Stimulated activated CD4-positive, alpha-beta T cell treated with anti-CD3 and anti-CD28 coated beads, Interleukin-4, amount 100 ng/mL, for 4 hours (primary cell): ENCODE results near the gene LRRC8E.
"Not testable (repeated sequence)": the region's sequence is repeated elsewhere in the genome, so short reads cannot be mapped to it uniquely, and the experiment has no call there.

Experiments
- DNase-seq, 2 experiments: peaks; one replicate each; pipeline ENCODE4 v3.0.0-alpha.2; 2020

Gene LRRC8E

DNA sequence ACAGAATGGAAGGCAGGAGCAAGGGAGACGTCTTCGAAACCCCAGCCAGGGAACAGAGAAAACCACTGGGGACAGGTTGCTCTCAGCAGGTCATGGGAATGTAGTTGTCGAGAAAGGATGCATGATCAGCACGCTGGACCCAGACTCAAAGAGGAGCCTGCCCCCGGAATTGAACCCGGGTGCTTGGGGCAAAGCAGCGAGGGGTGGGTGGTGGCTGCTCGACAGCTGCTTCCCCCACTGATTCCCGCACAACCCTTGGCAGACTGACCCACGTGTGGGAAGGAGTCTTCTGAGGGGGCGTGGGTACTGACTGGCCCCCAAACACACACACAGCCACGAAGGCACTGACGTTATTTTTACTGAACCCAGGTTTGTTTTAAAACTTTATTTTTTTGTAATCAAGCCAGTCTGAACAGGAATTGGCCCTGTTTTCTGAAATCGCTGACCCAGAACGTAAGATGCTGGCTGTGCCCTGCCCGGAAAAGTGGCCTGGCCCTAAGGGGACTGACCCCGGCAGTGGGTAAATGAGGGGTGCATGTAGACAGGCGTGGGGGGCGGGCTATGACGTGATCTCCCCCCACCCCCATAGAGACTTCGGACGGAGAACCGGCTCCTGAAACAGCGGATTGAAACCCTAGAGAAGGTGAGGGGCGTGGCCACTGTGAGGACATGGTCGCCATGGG lies 32.7 kb upstream of the LRRC8E start:
- DNase-seq: no peak

DNA sequence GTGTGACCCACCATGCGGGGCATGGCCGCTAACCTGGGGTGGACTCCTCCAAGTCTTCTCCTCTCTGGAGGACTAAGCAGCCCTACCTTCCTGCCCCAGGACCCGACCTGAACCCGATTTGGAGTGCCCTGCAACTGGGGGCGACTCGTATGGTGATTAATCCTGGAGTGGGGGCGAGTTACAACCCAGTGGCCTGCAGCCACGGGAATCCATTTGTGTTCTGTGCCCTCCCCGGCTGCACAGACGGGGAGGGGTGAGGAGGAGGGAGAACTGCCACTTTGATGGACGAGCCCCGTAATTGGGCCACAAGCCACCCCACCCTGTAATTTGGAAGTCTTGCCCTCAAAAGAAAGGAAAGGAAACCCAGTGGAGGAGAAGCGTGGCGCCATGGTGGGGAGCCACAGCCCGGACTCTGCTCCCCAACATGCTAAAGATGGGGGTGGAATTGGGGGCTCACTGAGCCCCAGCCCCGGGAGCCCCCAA lies 32.2 kb upstream of the LRRC8E start:
- DNase-seq: no peak

DNA sequence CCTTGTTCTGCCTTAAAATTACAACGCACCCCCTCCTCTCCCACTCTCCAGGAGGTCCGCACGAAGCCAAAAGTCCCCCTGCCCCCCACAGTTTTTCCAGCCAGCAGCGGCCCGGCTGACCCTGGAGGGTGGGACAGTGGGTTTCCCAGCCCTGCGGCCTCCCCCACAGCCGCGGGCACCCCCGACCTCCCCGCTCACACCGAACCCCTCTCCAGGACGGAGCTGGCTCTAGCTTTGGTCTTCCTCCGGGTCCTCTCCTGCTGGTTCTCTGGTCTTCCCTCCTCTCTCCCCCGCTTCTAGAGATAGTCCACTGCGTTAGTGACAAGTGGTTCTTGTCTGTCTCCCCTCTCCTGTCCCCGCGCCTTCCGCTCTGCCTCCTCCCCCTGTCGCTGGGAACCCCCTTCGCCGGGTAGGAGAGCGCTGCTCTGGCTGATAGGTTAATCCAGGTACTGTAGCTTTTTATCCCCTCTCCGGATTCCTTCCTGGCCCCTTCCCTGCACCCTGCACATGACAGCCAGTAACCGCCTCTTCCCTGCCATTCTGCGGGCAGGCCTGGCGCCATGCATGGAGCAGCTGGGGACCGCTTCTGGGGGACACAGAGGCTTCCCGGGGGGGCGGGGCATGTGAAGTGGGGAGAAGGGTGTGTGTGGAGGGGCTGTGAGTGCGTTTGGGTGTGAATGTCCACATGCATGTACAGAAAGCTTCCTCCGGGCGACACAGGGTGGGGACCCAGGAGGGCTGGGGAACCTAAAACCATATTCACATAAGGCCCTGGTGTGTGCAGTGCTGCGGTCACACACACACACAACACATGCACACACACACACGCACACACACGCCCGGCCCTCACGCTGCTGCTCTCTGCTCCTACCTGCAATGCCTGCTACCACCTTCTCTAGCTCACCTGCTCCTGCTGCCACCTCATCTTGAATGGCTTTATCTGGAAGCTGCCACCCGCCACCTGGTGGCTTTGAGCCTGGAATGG lies 31.3 kb upstream of the LRRC8E start:
- DNase-seq: no peak

DNA sequence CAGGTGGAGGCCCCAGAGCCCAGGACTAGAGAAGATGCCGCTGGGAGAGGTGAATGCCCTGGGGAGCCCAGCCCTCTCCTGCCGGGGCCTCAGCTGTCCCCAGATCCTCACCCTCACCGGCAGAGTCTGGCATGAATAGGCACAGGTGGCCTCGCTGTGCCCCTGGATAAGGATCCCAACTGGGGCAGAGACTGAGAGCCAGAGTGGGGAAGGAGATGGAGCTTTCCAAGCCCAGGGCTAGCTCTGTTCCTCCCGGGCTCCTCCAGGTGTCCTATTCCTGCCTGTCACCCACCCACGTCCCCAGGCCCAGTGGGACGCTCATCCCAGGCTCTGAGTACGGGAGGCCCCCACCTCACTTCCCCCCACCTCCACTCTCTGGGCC lies 30.6 kb upstream of the LRRC8E start:
- no peak for DNase-seq

DNA sequence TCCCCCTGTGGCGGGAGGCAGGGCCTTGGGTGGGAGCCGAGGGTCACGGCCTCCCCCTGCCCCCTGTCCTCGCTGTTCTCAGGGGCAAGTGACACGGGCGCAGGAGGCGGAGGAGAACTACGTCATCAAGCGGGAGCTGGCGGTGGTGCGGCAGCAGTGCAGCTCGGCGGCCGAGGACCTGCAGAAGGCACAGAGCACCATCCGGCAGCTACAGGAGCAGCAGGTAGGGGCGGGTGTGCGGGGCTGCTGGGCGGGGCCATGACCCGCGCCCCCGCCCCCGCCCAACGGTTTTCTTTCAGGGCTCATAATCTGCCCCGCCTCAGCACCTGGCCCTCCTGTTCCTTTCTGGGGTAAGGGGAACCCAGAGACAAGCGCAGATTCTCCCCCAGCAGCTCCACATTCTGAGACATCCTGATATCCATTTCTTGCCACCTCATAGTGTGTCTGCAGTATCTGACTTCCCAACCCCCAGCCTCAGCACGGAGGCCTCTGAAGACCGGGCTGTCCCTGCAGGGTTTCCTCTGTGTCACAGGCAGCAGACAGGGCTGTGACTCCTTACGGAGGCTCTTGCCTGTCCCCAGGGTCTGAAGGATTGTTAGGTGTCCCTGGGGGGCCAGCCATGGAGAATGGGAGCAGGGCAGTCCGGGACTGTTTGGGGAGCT lies 30.1 kb upstream of the LRRC8E start:
- DNase-seq: no peak

DNA sequence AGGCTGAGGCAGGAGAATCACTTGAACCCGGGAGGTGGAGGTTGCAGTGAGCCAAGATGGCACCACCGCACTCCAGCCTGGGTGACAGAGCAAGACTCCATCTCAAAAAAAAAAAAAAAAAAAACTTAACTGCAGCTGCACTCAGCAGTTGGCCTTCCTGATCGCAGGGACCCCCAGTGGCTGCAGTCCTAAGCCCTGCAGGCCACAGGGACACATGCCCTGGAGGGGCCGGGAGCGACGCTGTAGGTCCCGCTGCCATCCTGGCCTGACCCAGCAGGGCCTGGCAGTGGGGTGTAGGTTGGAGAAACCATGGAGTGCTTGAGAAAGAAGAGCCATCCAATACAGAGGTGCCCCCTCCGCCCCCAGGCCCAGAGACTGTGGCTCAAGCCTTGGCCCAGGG lies 29.2 kb upstream of the LRRC8E start:
- DNase-seq: not testable (repeated sequence)

DNA sequence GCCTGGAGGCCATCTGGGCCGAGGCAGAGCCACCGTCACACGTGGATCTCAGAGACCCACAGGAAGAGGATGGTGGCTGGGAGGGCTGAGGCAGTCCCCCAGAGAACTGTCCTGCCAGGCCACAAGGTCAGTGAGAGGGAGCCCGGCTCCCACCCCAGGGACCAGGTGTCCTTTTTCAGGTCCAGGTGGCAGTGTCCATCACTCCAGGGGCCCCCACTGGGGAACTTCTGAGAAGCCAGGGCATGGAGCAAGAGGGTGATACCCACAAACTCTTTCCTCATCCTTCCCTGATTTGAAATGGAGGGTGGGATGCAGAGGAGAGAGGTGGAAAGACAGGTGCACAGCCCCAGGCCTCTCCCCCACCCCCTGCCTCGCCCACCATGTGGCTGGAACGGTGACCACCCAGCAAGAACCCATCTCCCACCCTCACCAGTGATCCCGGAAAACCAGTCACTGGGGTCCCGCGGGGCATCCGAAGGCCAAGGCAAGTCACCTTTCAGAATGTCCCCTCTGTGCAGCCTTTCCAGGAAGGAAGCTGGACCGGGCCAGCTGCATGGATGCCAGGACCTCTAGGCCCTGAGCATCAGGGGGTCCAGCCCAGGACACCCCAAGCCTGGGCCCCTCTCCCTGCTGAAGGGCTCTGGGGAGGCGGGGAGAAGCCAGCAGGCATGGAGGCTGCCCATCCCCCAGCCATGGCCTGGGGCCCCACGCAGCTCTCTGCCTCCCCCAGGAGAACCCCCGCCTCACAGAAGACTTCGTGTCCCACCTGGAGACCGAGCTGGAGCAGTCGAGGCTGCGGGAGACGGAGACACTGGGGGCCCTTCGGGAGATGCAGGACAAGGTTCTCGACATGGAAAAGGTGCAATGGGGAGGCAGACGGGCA lies 28.2 kb upstream of the LRRC8E start:
- DNase-seq: no peak

DNA sequence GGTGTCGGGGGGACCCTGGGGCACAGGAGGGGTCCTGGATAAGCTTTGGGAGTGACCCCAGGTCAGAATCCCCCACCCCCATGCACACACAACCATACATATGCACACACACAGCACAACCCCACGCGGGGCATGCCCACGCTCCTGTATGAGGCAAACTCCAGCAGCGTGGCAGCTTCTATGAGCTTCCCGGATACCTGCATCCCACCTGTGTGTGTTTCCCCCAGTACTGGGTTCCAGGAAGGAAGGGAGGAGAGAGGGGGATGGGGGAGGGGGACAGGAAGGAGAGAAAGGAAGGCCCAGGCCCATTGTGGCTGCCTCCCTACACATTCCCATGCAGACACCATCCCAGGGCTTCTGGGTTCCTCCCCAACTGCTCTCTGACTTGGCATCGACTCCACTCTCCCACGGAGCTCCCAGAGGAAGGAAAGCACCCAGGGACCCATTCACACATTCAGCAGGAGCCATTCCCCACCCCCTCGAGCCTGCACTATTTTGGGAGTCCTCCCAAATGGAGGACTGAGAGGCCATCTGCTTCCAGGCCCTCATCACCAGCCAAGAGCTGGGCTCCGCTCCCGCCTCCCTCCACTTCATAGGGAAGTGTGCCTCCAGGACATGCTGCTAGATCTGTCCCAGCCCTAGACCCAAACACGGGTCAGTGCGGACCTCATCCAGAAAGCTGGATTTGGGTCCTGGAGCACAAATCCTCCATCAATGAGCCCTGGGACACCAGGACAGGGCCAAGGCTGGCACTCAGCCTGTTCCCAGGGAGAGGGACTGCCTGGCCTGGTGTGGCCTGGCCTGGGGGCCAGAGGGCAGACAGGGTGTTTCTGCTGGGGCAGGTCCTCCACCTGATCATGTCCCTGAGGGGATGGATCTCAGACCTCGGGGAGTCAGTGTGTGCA lies 27.3 kb upstream of the LRRC8E start:
- no peak for DNase-seq

DNA sequence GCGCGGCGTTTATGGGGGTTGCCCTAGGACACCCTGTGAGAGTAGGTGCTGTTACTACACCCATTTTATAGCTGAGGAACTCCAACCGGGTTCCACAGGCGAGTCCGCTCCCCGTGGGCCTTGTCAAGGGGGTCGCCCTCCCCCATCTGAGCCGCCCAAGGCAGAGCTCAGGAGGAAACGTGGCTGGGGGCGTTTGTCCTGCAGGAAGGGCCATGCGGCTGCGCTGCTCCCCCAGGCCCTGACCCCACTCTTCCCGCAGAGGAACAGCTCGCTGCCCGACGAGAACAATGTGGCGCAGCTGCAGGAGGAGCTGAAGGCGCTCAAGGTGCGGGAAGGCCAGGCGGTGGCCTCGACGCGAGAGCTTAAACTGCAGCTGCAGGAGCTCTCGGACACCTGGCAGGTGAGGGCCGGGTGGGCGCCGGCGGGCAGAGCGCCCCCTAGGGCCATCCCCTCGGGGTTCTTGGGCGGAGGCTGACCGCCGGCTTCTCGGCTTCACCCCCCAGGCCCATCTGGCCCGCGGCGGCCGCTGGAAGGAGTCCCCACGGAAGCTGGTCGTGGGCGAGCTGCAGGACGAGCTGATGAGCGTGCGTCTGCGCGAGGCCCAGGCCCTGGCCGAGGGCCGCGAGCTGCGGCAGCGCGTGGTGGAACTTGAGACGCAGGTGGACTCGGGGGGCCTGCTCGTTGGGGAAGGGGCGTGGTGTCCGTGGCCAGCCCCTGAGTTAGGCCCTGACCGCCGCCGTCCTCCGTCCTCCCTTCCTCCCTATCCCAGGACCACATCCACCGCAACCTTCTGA lies 26.5 kb upstream of the LRRC8E start:
- no peak for DNase-seq

DNA sequence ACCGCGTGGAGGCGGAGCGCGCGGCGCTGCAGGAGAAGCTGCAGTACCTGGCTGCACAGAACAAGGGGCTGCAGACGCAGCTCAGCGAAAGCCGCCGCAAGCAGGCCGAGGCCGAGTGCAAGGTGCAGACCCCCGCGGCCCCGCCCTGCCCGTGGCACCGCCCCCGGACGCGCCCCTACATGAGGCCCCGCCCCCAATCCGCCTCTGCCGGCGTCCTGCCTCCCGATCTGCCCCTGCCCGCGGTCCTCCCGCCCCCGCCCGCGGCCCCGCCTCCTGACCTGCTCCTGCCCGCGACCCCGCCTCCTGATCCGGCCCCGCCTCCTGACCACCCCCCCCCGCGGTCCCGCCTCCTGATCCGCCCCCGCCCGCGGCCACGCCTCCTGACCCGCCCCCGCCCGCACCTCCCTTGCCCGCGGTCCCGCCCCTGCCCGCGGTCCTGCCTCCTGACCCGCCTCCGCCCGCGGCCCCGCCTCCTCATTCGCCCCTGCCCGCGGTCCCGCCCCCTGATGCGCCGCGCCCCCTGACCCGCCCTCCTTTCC lies 25.8 kb upstream of the LRRC8E start:
- peak; percentile 71 for DNase-seq

DNA sequence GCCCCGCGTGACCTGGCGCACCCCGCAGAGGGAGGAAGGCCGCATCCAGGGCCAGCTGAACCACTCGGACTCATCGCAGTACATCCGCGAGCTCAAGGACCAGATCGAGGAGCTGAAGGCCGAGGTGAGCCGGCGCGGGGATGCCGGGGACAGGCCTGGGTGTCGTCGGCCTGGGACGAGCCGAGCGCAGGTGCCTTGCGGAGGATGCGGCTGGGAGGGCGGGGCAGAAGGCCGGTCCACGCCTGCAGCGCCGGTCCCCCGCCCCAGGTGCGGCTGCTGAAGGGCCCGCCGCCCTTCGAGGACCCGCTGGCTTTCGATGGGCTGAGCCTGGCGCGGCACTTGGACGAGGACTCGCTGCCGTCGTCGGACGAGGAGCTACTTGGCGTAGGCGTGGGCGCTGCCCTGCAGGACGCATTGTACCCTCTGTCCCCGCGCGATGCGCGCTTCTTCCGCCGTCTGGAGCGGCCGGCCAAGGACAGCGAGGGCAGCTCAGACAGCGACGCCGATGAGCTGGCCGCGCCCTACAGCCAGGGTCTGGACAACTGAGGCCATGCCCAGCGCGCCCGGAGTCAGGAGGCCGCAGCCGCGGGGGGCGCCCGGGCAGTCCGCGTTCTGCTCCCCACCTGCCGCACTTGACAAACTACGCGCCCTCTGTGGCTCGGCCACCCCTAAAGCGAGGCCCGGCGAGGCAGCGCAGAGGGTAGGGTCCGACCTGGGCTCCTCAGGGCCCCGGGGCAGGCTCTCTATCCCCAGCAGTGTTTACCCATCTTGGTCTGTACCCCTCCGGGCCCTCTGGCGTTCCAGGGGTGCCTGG lies 24.9 kb upstream of the LRRC8E start:
- DNase-seq: no peak

DNA sequence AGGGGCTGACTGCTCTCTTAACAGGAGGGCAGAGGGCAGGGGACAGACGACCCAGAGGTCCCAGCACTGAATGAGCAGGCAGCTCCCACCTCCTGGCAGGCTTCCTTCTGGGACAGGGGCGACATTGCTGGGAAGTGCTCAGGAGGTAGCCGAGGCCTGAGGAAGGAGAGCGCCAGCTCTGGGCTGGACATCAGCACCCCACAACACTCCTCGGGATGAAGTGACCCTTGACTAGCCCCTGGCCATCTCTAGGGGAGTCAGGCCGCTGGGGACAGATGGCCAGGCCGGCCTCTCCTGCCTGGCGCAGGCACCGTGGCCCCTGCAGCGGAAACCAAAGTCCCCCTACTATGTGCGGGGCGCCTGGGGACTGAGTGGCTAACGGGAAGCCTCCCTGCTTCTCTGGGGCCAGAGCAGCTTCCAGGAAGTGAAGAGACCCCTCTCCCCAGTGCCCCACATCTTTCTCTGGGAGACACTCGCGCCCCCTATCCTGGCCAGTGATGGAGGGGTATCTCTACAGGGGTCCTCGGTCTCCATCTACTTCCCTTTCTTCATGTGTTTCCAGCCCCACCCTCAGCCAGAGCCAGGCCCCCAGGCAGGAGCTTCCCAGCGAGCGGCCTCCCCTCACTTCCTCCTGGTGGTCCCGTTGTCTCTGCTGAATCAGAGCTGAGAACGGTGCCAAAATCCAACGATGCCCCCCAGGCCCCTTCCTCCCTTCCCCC lies 24.2 kb upstream of the LRRC8E start:
- no peak for DNase-seq

DNA sequence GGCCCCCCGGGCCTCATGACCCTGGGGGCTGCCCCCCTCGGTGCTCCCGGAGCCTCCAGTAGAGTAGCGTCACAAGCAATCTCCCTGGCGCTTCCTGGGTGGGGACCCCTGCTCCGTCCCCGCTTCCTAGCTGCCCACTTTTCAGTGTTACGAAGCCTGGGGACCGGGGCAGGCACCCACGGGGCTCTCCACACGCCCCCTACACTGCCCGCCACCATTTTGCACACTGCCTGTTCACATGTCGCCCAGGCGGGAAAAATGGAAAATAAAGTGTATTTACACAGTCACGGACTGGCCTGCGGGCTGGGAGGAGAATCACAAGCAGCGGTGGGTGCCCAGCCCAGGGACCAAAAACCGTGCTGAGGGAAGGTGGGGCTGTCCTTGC lies 23.6 kb upstream of the LRRC8E start:
- DNase-seq: no peak

DNA sequence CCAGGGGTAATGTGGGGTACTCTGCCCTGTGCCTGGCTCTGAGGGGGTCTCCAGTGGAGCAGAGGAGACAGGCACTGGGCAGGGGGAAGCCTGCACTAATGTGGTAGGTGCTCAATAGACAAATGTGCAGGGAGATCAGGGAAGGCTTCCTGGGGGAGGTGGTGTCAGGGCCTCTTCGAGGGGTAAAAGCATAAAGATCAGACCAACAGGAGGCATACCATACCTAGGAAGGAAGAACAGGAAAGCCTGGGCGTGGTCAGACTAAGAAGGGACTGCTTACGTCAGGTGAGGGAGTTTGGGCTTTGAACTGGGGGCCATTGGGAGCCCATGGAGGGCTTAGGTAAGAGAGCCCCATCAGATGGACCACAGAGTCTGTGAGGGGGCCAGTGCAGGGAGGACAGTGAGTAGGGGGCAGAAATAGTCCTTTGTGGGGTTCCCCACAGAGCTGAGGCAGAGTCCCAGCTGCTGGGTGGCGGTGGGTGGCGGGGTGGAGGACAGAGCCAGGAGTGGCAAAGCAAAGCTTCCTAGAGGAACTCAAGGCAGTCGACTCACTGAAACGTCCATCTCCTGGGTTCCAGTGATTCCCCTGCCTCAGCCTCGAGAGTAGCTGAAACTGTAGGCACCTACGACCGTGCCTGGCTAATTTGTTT lies 22.9 kb upstream of the LRRC8E start:
- DNase-seq: no peak

DNA sequence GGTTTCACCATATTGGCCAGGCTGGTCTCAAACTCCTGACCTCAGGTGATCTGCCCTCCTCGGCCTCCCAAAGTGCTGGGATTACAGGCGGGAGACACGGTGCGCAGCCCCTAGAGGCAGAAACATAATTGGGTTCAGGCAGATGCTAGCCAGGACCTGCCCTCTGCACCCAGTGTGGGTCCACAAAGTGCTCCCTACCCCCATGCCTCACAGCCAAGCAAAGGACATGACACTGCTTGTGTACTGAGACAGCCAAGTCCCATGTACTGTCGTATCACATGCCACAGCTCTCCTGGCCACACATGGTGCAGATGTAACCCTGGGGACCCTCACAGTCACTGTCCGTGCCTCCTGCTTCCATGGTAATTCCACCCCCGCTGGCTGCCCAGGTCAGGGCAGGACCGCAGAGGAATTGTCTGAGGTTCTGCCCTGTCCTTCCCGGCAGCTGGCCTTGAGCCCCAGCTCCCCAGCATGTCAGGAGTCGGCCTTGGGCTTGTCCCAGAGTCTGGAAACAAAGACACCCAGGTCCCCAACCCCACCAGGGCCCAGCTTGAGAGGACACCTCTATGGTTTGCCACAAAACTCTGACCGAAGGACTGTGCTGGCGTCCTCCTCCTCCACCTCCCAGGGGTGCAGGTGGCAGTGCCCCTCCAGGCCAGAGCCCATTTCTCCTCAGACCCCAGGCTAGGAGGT lies 21.8 kb upstream of the LRRC8E start:
- no peak for DNase-seq

DNA sequence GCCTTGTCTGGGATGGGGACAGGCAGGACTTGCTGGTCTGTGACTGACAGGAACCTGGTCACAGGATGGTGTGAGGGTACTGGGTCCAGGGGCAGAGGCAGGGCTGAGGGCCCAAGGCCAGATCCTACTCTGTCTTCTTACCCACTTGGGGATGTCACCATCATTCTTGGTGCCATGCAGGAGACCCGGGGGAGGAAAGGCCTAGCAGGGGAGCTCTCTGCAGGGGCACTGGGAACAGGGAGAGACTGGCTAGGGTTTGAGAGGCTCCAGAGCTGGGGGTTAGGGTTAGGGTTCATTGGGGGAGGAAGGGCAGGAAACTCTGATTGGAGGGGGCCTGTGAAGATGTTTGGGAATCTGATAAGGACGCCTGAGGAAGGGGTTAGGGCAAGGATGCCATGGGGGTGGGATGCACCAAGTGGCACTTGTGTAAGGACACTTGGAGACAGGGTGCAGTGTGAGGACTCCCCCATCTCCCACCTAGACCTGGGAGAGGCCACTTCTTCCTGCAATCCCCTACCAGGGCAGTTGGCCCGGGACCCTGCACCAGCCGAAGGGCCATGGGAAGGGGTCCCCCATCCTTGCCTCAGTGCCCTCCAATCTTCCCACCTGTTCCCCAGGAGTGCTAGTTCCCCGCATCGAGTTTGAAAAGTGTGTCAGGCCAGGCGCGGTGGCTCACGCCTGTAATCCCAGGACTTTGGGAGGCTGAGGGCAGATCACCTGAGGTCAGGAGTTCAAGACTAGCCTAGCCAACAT lies 21.0 kb upstream of the LRRC8E start:
- DNase-seq: no peak

DNA sequence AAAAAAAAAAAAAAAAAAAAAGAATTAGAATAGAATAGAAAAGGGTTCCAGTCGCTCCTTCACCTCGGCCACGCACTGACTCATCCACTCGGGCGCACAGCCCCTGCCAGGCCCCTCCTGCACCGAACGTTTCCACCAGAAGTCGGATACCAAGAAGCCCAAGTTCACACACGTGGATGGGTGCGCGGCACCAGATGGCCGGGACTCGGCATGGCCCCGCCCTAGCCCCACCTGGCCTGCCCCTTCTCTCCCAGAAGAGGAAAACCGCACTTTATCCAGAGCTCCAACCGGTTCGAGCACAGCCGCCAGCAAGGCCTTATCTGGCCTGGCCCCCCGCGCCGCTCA lies 20.0 kb upstream of the LRRC8E start:
- DNase-seq: peak in 1 of 2 experiments; percentile 28
